Ishikawa (cell line): ENCODE data around the gene DCUN1D1.

ENCODE experiments used
- CEBPB ChIP-seq: IDR thresholded peaks from 2 replicates; pipeline ENCODE4 v1.6.1; 2012
- EGR1 ChIP-seq: IDR thresholded peaks from 2 replicates; pipeline ENCODE4 v1.6.1; 2012
- EP300 ChIP-seq: IDR thresholded peaks from 2 replicates; pipeline ENCODE4 v1.6.1; 2012; ENCODE audit warnings: borderline replicate concordance
- FOXM1 ChIP-seq: IDR thresholded peaks from 2 replicates; pipeline ENCODE4 v1.6.1; 2012; ENCODE audit warnings: low read depth, borderline replicate concordance
- RAD21 ChIP-seq: IDR thresholded peaks from 2 replicates; pipeline ENCODE4 v1.6.1; 2012; ENCODE audit warnings: low read depth
- TAF1 ChIP-seq: IDR thresholded peaks from 2 replicates; pipeline ENCODE4 v1.6.1; 2012; ENCODE audit warnings: low read depth, mild to moderate bottlenecking
- TEAD4 ChIP-seq: IDR thresholded peaks from 2 replicates; pipeline ENCODE4 v1.6.1; 2012
- TF ChIP-seq, protein P1 (sequence below): IDR thresholded peaks from 2 replicates; pipeline ENCODE4 v1.6.1; 2012; ENCODE audit warnings: low read depth, mild to moderate bottlenecking

DCUN1D1 gene

GRCh38 chr3:182891364-182891763 is 89.0 kb downstream of the DCUN1D1 start:
- TF ChIP-seq CEBPB (no peak), EP300 (no peak), RAD21 (no peak)
- TF ChIP-seq, protein P1, sequence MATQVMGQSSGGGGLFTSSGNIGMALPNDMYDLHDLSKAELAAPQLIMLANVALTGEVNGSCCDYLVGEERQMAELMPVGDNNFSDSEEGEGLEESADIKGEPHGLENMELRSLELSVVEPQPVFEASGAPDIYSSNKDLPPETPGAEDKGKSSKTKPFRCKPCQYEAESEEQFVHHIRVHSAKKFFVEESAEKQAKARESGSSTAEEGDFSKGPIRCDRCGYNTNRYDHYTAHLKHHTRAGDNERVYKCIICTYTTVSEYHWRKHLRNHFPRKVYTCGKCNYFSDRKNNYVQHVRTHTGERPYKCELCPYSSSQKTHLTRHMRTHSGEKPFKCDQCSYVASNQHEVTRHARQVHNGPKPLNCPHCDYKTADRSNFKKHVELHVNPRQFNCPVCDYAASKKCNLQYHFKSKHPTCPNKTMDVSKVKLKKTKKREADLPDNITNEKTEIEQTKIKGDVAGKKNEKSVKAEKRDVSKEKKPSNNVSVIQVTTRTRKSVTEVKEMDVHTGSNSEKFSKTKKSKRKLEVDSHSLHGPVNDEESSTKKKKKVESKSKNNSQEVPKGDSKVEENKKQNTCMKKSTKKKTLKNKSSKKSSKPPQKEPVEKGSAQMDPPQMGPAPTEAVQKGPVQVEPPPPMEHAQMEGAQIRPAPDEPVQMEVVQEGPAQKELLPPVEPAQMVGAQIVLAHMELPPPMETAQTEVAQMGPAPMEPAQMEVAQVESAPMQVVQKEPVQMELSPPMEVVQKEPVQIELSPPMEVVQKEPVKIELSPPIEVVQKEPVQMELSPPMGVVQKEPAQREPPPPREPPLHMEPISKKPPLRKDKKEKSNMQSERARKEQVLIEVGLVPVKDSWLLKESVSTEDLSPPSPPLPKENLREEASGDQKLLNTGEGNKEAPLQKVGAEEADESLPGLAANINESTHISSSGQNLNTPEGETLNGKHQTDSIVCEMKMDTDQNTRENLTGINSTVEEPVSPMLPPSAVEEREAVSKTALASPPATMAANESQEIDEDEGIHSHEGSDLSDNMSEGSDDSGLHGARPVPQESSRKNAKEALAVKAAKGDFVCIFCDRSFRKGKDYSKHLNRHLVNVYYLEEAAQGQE, result no peak

DNA sequence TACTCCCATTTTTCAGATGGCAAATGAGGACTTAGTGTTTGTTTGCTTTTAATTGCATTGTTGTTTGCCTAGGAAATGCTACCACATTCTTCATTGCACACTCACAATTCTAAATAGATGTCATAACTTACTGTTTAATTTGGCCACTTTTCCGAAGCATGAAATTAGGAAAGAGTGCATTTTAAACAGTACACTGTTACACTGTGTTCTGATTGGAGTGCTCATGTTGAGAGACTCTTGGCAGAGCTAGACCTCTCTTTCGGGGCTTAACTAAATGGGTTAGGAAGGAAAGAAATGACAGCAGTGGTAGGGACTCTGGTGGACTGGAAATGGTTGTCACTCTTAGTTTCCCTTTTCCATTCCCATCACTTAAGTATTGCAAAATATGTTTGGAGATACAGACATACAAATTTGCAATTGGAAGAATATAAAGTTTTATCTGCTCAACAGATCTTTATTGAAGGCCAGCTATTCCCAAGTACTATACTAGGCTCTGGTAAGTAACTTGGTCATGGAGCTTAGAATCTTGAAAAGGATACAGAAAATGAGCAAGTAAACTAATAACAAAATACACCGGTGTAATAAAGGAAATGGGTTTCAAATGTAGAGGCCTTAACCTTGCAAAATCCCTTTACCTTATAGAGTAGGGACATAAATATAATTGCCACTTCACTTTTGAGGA is 90.2 kb downstream of the DCUN1D1 start:
- TF ChIP-seq, protein P1, result no peak
- TF ChIP-seq TEAD4, result no peak
- TF ChIP-seq EP300, result no peak
- TF ChIP-seq FOXM1, result no peak
- no peak for TF ChIP-seq TAF1
- TF ChIP-seq EGR1, result no peak
